ENCODE measurements around the gene WSCD1. TPM values are rescaled to one million over a fixed set of nuclear protein-coding genes. Genes with fewer than 3 reads are reported as not detected.

The WSCD1 gene
- total RNA-seq, 2 experiments from 2014 or later = 0.86 to 1.0 TPM

DNA sequence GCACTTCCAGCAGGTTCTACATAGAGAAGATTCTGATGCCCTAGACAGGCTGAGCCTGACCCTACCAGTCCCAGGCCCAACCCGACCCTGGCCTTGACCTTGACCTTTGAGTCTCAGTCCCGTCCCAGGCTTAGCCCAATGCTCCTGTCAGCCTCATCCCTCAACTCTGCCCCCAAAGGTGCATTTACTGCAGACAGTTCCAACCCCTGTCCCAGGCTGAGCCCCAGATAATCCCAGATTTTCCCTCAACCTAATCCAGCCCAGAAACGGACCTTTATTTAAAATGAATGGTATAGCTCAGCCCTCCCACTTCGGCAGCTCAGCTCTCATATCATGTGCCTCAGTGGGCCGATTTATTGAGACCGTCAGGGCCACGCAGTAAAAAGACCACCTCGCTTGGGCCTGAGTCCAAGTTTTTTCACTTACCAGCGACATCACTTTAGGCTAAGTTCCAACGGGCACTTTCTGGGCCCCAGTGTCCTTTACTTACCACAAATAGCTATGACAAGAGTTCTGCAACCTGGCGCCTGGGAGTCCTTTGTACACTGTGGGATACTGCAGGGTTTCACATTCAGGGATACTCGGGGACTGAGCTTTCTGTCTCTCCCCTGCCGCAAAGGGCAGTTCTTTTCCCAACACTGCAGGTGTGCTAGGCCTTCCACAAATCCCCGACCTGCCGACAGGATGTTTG lies 89.5 kb downstream of the WSCD1 start:
- no peak overlapping the region for H3K4me3 Mint-ChIP-seq
- intact Hi-C loops (cut with micrococcal nuclease) = no loop called here
- CTCF ChIA-PET = no interaction called here
- no peaks in the 10 kb centered on the region for H3K4me1 Mint-ChIP-seq (ENCODE audit: low read depth)
- H3K9me3 Mint-ChIP-seq = no peaks in the 10 kb centered on the region
- no peaks in the 10 kb centered on the region for H3K36me3 Mint-ChIP-seq (ENCODE audit: low read depth)
- peaks cover 6% of the 10 kb centered on the region for H3K27me3 Mint-ChIP-seq (ENCODE audit: low read depth)
- H3K27ac Mint-ChIP-seq = no peak overlapping the region
- DNase-seq = no peak

DNA sequence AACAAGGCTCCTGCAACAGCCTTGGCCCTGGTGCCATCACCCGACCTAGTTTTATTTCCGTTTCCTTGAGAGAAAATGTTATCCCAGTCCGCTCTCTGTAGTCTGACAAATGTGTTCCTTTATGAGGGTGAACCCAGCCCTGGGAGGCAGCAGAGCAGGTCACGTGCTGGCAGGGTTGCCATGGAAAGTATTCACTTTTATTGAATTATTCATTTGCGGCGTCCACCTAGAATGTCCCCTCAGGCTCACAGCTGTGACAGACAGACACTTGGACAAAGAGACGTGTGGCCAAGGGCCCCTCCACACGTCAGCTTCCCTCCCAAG lies 90.0 kb downstream of the WSCD1 start:
- intact Hi-C loops (cut with micrococcal nuclease) = no loop called here
- CTCF ChIA-PET = interaction anchor here (0.7 kb wide), 1 partner anchor 448 kb away, joined by 3 read pairs; no protein-coding TSS in a partner anchor
- Mint-ChIP-seq H3K27ac (no peak overlapping the region), H3K36me3 (ENCODE audit: low read depth) (no peaks in the 10 kb centered on the region), H3K4me3 (no peak overlapping the region), H3K4me1 (ENCODE audit: low read depth) (no peaks in the 10 kb centered on the region), H3K27me3 (ENCODE audit: low read depth) (peaks cover 6% of the 10 kb centered on the region), H3K9me3 (no peaks in the 10 kb centered on the region)
- no peak for DNase-seq

DNA sequence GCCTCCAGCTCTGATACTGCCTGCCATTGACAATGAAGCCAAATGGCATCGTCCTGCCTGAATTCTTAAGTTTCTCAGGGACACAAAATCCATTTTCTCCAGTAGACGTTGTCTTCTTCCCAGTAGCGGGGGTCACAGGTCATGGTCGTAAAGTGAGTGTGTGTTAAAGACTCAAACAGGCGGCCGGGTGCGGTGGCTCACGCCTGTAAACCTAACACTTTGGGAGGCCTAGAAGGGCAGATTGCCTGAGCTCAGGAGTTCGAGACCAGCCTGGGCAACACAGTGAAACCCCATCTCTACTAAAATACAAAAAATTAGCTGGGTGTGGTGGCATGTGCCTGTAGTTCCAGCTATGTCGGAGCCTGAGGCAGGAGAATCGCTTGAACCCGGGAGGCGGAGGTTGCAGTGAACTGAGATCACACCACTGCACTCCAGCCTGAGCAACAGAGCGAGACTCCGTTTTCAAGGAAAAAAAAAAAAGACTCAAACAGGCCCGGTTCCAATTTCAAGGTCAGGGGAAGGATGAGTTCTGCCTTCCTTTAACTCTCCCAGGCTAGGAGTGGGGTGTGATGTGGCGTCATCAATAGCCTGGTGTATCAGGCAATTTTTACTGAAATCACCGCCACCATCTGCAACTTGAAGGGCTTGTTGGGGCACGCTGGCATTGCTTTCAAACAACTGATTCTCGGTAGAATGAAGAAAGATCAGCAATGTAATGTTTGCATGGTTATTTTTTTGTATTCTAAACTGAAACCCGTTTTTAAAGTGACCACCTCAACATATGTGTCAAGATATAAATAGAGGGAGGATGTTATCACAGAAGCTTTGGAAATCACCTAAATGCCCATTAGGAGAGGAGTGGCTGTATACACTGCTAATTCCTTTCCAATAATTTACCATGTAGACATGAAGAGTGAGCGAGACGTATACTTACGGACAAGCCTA lies 91.0 kb downstream of the WSCD1 start:
- no peaks in the 10 kb centered on the region for H3K9me3 Mint-ChIP-seq
- H3K27me3 Mint-ChIP-seq (ENCODE audit: low read depth) = peaks cover 2% of the 10 kb centered on the region
- intact Hi-C loops (cut with micrococcal nuclease) = no loop called here
- H3K36me3 Mint-ChIP-seq (ENCODE audit: low read depth) = no peaks in the 10 kb centered on the region
- no peaks in the 10 kb centered on the region for H3K4me1 Mint-ChIP-seq (ENCODE audit: low read depth)
- H3K27ac Mint-ChIP-seq = no peak overlapping the region
- CTCF ChIA-PET = interaction anchor here (0.7 kb wide), 1 partner anchor 449 kb away, joined by 3 read pairs; no protein-coding TSS in a partner anchor
- no peak overlapping the region for H3K4me3 Mint-ChIP-seq
- DNase-seq = no peak

DNA sequence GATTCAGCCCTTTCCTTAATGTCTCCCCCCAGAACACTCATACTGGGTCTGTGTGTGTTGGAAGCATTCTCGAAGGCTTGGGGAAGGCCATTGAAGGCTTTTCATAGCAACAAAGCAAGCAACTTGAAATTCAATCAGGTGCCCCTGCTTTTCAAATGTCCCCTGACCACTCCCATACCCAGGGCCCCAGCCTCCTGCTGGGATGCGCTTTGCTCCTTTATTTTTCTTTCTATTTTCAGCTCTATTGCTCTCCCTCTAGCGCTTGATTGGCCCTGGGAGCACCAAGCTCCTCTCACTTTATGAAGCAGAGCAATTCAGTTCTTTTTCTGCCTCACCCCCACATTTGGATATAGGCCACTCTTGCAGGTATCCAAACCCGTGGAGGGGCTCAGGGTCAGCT lies 92.0 kb downstream of the WSCD1 start:
- no peak overlapping the region for H3K27ac Mint-ChIP-seq
- no peaks in the 10 kb centered on the region for H3K9me3 Mint-ChIP-seq
- H3K27me3 Mint-ChIP-seq (ENCODE audit: low read depth) = peaks cover 5% of the 10 kb centered on the region
- DNase-seq = no peak
- H3K4me1 Mint-ChIP-seq (ENCODE audit: low read depth) = no peaks in the 10 kb centered on the region
- H3K36me3 Mint-ChIP-seq (ENCODE audit: low read depth) = no peaks in the 10 kb centered on the region
- no peak overlapping the region for H3K4me3 Mint-ChIP-seq
- CTCF ChIA-PET = no interaction called here
- intact Hi-C loops (cut with micrococcal nuclease) = no loop called here

DNA sequence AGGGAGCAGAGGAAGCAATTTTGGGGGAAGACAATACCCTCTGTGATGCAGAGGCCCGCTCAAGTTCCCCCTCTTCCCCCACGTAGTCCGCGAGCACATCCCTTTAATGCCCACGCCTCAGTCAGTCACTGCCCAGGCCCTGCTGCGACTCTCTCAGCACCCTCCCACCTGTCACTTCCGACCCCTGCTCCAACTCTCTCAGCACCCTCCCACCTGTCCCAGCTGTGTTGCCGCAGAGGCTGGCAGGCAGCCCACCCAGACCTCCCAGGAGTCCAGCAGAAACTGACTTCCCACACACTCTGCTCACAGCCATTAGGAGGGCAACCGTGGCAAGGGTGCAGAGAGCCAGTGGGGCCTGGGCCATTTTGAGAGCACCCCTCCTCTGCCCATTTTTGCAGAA lies 92.7 kb downstream of the WSCD1 start:
- H3K9me3 Mint-ChIP-seq = no peaks in the 10 kb centered on the region
- H3K27ac Mint-ChIP-seq = no peak overlapping the region
- H3K27me3 Mint-ChIP-seq (ENCODE audit: low read depth) = peaks cover 5% of the 10 kb centered on the region
- H3K4me3 Mint-ChIP-seq = no peak overlapping the region
- H3K4me1 Mint-ChIP-seq (ENCODE audit: low read depth) = no peaks in the 10 kb centered on the region
- DNase-seq = no peak
- intact Hi-C loops (cut with micrococcal nuclease) = no loop called here
- CTCF ChIA-PET = no interaction called here
- H3K36me3 Mint-ChIP-seq (ENCODE audit: low read depth) = no peaks in the 10 kb centered on the region

DNA sequence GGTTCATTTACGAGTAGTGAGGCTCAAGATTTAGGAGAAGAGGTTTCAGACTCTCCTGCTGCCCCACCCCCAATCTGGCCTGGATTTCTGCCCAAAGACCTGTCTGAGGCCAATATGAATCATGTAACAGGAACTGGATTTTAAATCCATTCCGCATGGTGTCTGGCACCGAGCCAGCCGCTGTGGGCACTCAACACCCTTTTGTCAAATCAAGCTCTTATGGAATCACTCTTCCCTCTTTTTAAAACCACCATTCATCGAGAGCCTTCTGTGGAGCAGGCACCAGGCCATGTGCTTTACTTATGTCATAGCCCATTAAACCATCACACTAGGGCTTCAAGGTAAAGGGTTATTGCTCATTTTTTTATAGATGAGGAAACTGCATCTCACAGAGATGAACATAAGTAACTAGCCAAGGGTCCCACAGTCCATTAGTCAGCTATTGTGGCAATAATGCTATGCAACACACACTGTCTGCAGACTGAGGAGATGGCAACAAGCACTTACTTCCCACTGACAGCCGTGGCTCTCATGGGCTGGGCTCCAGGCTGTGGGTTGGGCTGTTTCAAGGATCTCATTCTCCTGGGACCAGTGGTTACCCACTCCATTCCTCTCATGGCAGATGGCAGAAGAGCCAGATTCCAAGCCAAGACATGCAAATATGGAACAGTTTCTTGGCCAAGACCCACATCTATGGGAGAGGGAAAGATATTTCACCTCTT lies 93.6 kb downstream of the WSCD1 start:
- Mint-ChIP-seq H3K36me3 (ENCODE audit: low read depth) (no peaks in the 10 kb centered on the region), H3K4me1 (ENCODE audit: low read depth) (no peaks in the 10 kb centered on the region), H3K27ac (no peak overlapping the region), H3K4me3 (no peak overlapping the region), H3K9me3 (no peaks in the 10 kb centered on the region), H3K27me3 (ENCODE audit: low read depth) (peaks cover 5% of the 10 kb centered on the region)
- DNase-seq = no peak
- intact Hi-C loops (cut with micrococcal nuclease) = no loop called here
- CTCF ChIA-PET = no interaction called here

DNA sequence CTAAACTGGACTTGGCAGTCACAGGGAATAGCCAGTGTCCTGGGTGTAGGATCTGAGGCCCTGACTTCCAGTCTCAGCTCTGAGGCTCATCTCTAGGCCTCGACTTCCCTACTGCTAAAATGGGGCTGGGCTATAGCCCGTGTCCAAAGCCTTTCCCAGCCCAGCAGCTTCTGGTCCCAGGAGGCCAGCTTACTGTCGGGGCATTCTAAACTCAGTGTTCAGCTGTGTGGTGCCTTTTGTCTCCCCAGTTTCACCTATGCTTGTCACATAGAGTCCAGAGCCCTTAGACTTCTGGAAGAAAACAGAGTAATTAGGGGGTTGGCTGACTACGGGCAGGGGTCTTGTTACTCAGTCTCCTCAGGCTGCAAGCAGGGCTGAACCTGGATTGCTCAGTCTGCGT lies 94.8 kb downstream of the WSCD1 start:
- no peak for DNase-seq
- Mint-ChIP-seq H3K27ac (no peak overlapping the region), H3K27me3 (ENCODE audit: low read depth) (peaks cover 5% of the 10 kb centered on the region), H3K4me1 (ENCODE audit: low read depth) (no peaks in the 10 kb centered on the region), H3K9me3 (no peaks in the 10 kb centered on the region), H3K4me3 (no peak overlapping the region), H3K36me3 (ENCODE audit: low read depth) (no peaks in the 10 kb centered on the region)
- CTCF ChIA-PET = no interaction called here
- intact Hi-C loops (cut with micrococcal nuclease) = no loop called here

DNA sequence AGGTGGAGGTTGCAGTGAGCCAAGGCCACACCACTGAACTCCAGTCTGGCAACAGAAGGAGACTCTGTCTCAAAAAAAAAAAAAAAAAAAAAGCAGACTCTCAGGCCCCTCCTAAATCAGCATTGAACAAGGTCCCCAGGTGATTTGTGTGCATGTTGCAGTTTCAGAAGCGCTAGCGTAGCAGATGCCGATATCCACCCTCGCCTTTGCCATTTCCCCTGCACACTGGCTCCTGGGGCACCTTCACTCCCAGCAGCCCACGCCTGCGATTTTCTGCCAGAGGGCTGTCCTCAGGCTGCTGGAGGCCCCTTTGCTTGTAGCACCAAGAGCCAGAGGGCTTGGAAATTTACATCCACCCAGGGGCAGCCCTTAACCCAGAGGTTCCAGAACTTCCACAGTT lies 95.6 kb downstream of the WSCD1 start:
- CTCF ChIA-PET = no interaction called here
- Mint-ChIP-seq H3K27ac (no peak overlapping the region), H3K27me3 (ENCODE audit: low read depth) (peaks cover 5% of the 10 kb centered on the region)

DNA sequence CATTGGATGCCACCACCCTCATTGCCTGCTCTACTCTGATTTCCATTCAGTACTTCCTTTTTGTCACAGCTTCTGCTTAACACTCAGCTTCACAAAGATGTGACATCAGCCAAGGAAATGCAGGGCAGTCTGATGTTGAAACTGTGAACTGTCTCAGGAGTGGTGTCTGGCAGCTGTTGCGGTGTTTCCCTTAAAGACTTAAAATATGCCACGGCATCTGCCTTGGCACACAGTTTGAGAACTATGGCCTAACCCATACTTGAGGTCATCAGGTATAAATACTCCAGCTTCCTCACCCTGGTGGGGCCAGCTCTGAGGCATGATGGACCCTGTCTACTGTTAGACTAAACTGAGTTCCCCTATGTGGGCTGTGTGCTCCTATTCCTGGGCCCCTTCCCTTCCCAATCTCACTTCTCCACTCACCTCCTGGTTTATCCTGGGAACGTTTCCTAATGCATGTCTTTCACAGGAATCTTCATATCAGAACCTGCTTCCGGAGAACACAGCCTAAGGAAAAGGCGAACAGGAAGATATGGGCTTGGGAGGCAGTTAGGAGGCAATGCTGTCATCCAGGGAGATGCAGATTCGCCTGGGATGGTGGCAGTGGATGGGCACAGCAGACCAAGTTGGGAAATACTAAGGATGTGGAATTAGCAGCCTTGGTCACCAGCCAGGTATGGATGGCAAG lies 96.5 kb downstream of the WSCD1 start:
- Mint-ChIP-seq H3K27me3 (ENCODE audit: low read depth) (peaks cover 5% of the 10 kb centered on the region), H3K4me1 (ENCODE audit: low read depth) (no peaks in the 10 kb centered on the region), H3K4me3 (no peak overlapping the region), H3K36me3 (ENCODE audit: low read depth) (no peaks in the 10 kb centered on the region), H3K27ac (no peak overlapping the region), H3K9me3 (peaks cover 2% of the 10 kb centered on the region)
- CTCF ChIA-PET = no interaction called here
- no peak for DNase-seq
- intact Hi-C loops (cut with micrococcal nuclease) = no loop called here

More for the DNA sequence above, 95.6 kb downstream of the WSCD1 start:
- H3K4me1 Mint-ChIP-seq (ENCODE audit: low read depth) = no peaks in the 10 kb centered on the region
- H3K9me3 Mint-ChIP-seq = peaks cover 2% of the 10 kb centered on the region
- intact Hi-C loops (cut with micrococcal nuclease) = no loop called here
- no peak for DNase-seq
- H3K36me3 Mint-ChIP-seq (ENCODE audit: low read depth) = no peaks in the 10 kb centered on the region
- no peak overlapping the region for H3K4me3 Mint-ChIP-seq

DNA sequence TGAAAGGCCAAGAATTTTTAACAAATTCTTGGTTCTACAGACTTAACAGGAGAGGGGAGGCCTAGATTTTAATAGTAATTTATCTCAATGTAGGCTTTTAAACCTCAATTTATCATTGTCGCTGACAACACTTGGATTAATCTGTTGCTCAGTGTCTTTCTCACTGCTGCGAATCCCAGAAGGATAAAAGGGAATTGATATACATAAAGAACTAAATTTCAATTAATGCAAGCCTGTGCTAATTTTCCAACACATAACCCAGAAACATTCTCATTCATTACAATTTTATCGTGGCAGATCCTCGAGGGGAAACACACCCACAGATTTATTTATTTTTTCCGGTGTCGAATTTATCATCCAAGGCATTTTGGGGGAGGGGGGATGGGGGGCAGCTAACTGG lies 98.1 kb downstream of the WSCD1 start:
- DNase-seq = no peak
- peaks cover 5% of the 10 kb centered on the region for H3K27me3 Mint-ChIP-seq (ENCODE audit: low read depth)
- H3K9me3 Mint-ChIP-seq = peaks cover 2% of the 10 kb centered on the region
- CTCF ChIA-PET = no interaction called here
- no peak overlapping the region for H3K27ac Mint-ChIP-seq
- H3K4me1 Mint-ChIP-seq (ENCODE audit: low read depth) = no peaks in the 10 kb centered on the region
- intact Hi-C loops (cut with micrococcal nuclease) = no loop called here
- no peaks in the 10 kb centered on the region for H3K36me3 Mint-ChIP-seq (ENCODE audit: low read depth)
- H3K4me3 Mint-ChIP-seq = no peak overlapping the region

DNA sequence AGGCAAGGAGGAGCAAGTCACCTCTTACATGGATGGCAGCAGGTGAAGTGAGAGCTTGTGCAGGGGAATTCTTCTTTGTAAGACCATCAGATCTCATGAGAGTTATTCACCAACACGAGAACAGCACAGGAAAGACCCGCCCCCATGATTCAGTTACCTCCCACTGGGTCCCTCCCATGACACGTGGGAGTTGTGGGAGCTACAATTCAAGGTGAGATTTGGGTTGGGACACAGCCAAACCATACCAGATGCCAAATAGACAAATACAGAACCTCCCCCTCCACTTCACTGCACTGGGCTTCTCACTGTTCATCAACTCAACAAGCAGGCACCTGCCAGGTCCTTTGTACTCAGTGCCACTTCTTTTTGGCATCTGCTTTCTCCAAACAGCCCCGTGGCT lies 100.2 kb downstream of the WSCD1 start:
- Mint-ChIP-seq H3K4me1 (ENCODE audit: low read depth) (no peaks in the 10 kb centered on the region), H3K27me3 (ENCODE audit: low read depth) (peaks cover 4% of the 10 kb centered on the region), H3K36me3 (ENCODE audit: low read depth) (no peaks in the 10 kb centered on the region), H3K9me3 (peaks cover 2% of the 10 kb centered on the region), H3K27ac (no peak overlapping the region), H3K4me3 (no peak overlapping the region)
- DNase-seq = no peak
- intact Hi-C loops (cut with micrococcal nuclease) = no loop called here
- CTCF ChIA-PET = no interaction called here

DNA sequence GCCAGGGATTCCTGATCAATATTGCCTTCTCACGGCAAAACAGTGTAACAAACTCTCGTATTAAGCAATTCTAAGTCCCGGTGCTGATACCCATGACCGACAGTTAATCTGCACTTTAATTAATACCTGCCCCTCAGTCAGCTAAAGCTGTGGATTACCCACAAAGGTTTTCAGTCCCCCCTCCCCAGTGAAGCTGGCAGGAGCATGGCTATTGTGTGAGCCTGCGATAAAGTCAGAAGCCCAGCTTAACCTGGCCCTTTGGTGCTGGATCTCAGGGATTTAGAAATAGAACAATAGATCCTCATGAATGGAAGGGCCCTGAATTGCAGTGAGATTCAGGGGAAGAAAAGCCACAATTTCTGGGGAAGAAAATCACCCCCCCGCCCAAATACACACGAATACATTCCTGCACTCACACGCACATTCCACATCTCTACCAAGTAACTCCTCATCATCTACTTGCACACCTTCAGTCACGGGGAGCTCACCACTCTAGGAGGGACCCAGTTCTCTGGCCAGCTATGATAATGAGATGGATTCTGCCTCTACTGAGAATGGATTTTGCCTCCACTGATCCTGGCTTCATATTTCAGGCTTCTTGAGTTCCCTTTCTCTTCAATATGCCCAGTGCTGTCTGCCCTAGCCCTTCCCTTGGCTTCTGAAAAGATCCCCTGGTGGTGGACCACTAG lies 102.6 kb downstream of the WSCD1 start:
- Mint-ChIP-seq H3K27ac (no peak overlapping the region), H3K36me3 (ENCODE audit: low read depth) (no peaks in the 10 kb centered on the region), H3K4me1 (ENCODE audit: low read depth) (no peaks in the 10 kb centered on the region), H3K4me3 (no peak overlapping the region), H3K27me3 (ENCODE audit: low read depth) (no peaks in the 10 kb centered on the region), H3K9me3 (peaks cover 2% of the 10 kb centered on the region)
- no peak for DNase-seq
- CTCF ChIA-PET = interaction anchor here (0.6 kb wide), 1 partner anchor 208 kb away, joined by 5 read pairs; no protein-coding TSS in a partner anchor
- intact Hi-C loops (cut with micrococcal nuclease) = no loop called here

All from activated naive CD4-positive, alpha-beta T cell treated with anti-CD3 and anti-CD28 coated beads for 36 hours (primary cell).